LNCAP (cell line): ENCODE data around the gene SEMA3G.

Source experiments
- CTCF ChIP-seq: fragments of 450-650 bp; IDR thresholded peaks from 2 replicates; pipeline ENCODE4 v1.5.1; 2017; ENCODE audit warnings: mild to moderate bottlenecking

Gene SEMA3G

DNA sequence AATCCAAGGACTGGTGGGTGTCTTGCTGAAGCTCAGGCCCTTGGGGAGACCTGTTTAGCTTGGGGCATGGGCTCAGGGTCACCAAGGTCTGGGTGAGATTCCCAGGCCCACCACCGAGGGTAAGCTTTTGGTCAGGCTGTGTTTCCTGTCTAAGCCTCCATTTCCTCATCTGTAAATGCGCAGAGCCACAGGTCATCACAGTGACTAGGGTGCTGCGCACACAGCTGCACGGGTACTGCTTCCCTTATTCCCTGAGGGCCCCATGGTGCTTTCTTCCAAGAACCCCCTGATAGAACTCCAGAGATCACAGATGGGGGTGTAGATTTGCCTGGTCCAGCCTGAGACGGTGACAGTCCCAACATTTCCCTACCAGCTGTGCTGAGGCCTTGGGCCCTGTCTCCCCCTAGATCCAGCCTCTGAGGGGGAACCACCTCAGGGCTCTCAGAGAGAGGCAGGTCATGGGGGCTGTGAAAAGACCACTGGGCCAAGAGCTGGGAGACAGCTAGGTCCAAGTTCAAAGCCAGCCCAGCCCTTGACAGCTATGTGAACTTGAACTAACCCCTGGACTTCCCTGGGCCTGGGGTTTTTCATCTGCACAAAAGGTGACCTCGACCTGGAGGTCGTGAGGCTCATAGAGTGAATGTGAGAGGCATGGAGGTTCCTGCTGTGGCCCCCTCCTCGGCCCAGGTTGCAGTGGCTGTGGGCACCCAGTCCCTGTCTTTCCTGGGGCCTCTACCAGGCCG, 60.7 kb downstream of the SEMA3G start:
- no peak for TF ChIP-seq CTCF

GRCh38 chr3:52383446-52383845, 61.5 kb downstream of the SEMA3G start:
- TF ChIP-seq CTCF = no peak
